H1 (cell line): ENCODE data around the gene VPREB1. TPM values are rescaled to one million over a fixed set of nuclear protein-coding genes. Genes with fewer than 3 reads are reported as not detected.
"Not testable (repeated sequence)": the region's sequence is repeated elsewhere in the genome, so short reads cannot be mapped to it uniquely, and the experiment has no call there.

Experiments used
- CTCF ChIA-PET: fragments of 300-600 bp; sonication (Branson Sonifier 250); formaldehyde crosslinking; loops from one replicate; lab custom pipeline; 2021; ENCODE audit not compliant: partially characterized antibody; lab: Charles Lee
- POLR2A ChIA-PET: fragments of 300-600 bp; sonication (Branson Sonifier 250); formaldehyde crosslinking; loops from one replicate; lab custom pipeline; 2021; ENCODE audit warnings: inconsistent platforms; ENCODE audit not compliant: partially characterized antibody; lab: Charles Lee
- DNase-seq, 2 experiments: peaks; one replicate each; pipeline versions ENCODE4 v3.0.0 to v3.0.0-alpha.2; 2010 to 2022; ENCODE audit warnings: low spot score in 2 of 2, low read depth in 1 of 2, mixed read lengths in 1 of 2
- FAIRE-seq: peaks from 2 replicates; lab custom pipeline; 2011; peaks lifted over from hg19 to GRCh38; lab: Jason Lieb, UNC
- H2AFZ ChIP-seq: 2 replicates; pipeline ENCODE4 v1.8.1; 2012; ENCODE audit warnings: low read length, inconsistent platforms
- H2AK5ac ChIP-seq: 2 replicates; pipeline ENCODE4 v1.6.1; 2013; ENCODE audit warnings: low read depth, low read length
- H2BK120ac ChIP-seq: replicated peaks from 2 replicates; pipeline ENCODE3; 2013; ENCODE audit warnings: low read depth, low read length, inconsistent platforms
- H2BK12ac ChIP-seq: 2 replicates; pipeline ENCODE4 v1.6.1; 2013; ENCODE audit warnings: low read depth, low read length
- H2BK15ac ChIP-seq: 2 replicates; pipeline ENCODE4 v1.6.1; 2013; ENCODE audit warnings: low read length
- H2BK20ac ChIP-seq: 2 replicates; pipeline ENCODE4 v1.6.1; 2013; ENCODE audit warnings: low read length
- H2BK5ac ChIP-seq: 2 replicates; pipeline ENCODE4 v1.6.1; 2013; ENCODE audit warnings: low read depth, low read length
- H3K14ac ChIP-seq: 2 replicates; pipeline ENCODE4 v1.6.1; 2013; ENCODE audit warnings: inconsistent platforms; ENCODE audit not compliant: insufficient read length
- H3K18ac ChIP-seq: 2 replicates; pipeline ENCODE4 v1.6.1; 2013; ENCODE audit warnings: low read length; ENCODE audit errors: extremely low read depth
- H3K23ac ChIP-seq: 2 replicates; pipeline ENCODE4 v1.6.1; 2013; ENCODE audit warnings: inconsistent platforms; ENCODE audit not compliant: insufficient read length
- H3K23me2 ChIP-seq: 2 replicates; pipeline ENCODE4 v1.6.1; 2013; ENCODE audit warnings: low read depth, low read length
- H3K27ac ChIP-seq: 2 replicates; pipeline ENCODE4 v1.6.1; 2011; ENCODE audit warnings: low read depth, low read length, inconsistent platforms
- H3K27me3 ChIP-seq, 4 experiments: replicated peaks in 1 of 4; 1 replicate in 1 of 4; 2 replicates in 3 of 4; pipeline versions ENCODE4 v1.6.1 to v1.8.1; 2011 to 2013; ENCODE audit warnings: low read length in 3 of 4, mild to moderate bottlenecking in 3 of 4, inconsistent platforms in 2 of 4, mixed read lengths in 2 of 4, moderate library complexity in 1 of 4; ENCODE audit not compliant: control insufficient read depth in 3 of 4, insufficient read depth in 3 of 4; ENCODE audit errors: extremely low read depth in 1 of 4
- H3K36me3 ChIP-seq, 4 experiments: 2 replicates each; pipeline versions ENCODE4 v1.6.1 to v1.8.1; 2011 to 2013; ENCODE audit warnings: mild to moderate bottlenecking in 4 of 4, low read length in 3 of 4, moderate library complexity in 2 of 4, control low read depth in 1 of 4, inconsistent platforms in 1 of 4; ENCODE audit not compliant: insufficient read depth in 4 of 4, control insufficient read depth in 2 of 4
- H3K4ac ChIP-seq: replicated peaks from 2 replicates; pipeline ENCODE3; 2013; ENCODE audit warnings: low read length, low read depth, mixed read lengths, inconsistent platforms; ENCODE audit not compliant: insufficient read length
- H3K4me1 ChIP-seq, 4 experiments: replicated peaks in 1 of 4; 1 replicate in 1 of 4; 2 replicates in 3 of 4; pipeline versions ENCODE4 v1.6.1 to v1.8.1; 2011 to 2013; ENCODE audit warnings: low read length in 3 of 4, inconsistent platforms in 2 of 4, mixed read lengths in 1 of 4; ENCODE audit not compliant: insufficient read depth in 4 of 4, control insufficient read depth in 3 of 4
- H3K4me2 ChIP-seq, 2 experiments: 2 replicates each; pipeline versions ENCODE4 v1.6.1 to v1.8.1; 2011 to 2013; ENCODE audit warnings: low read depth in 2 of 2, low read length in 2 of 2, control low read depth in 1 of 2, inconsistent platforms in 1 of 2, mild to moderate bottlenecking in 1 of 2; ENCODE audit not compliant: insufficient read depth in 1 of 2
- H3K4me3 ChIP-seq, 4 experiments: fragments of 200-600, 300-600 bp in 1 of 4; sonication (generic), shearing (Covaris generic), sonication (Bioruptor Twin) in 1 of 4; 2 replicates each; pipeline versions ENCODE4 v1.5.1 to v1.8.1; 2011 to 2016; ENCODE audit warnings: low read length in 4 of 4, low read depth in 3 of 4, control low read depth in 2 of 4, inconsistent platforms in 2 of 4, mild to moderate bottlenecking in 2 of 4, mixed read lengths in 1 of 4, moderate library complexity in 1 of 4; ENCODE audit not compliant: insufficient read depth in 2 of 4; ENCODE audit errors: extremely low read depth in 1 of 4
- H3K56ac ChIP-seq: replicated peaks from 2 replicates; pipeline ENCODE3; 2013; ENCODE audit warnings: low read depth, mild to moderate bottlenecking, mixed read lengths, low read length, inconsistent platforms; ENCODE audit not compliant: insufficient read length
- H3K79me1 ChIP-seq: 2 replicates; pipeline ENCODE4 v1.6.1; 2013; ENCODE audit warnings: low read depth, low read length, control low read depth
- H3K79me2 ChIP-seq, 2 experiments: 2 replicates each; pipeline versions ENCODE4 v1.6.1 to v1.8.1; 2012 to 2013; ENCODE audit warnings: low read length in 2 of 2, mild to moderate bottlenecking in 2 of 2, inconsistent platforms in 1 of 2; ENCODE audit not compliant: insufficient read depth in 2 of 2, control insufficient read depth in 1 of 2
- H3K9ac ChIP-seq, 4 experiments: replicated peaks in 1 of 4; 1 replicate in 1 of 4; 2 replicates in 3 of 4; pipeline versions ENCODE4 v1.6.1 to v1.8.1; 2011 to 2013; ENCODE audit warnings: low read depth in 3 of 4, low read length in 3 of 4, control low read depth in 2 of 4, mild to moderate bottlenecking in 2 of 4, moderate library complexity in 2 of 4, inconsistent platforms in 1 of 4; ENCODE audit errors: extremely low read depth in 1 of 4
- H3K9me3 ChIP-seq, 2 experiments: 2 replicates each; pipeline versions ENCODE4 v1.6.1 to v1.8.1; 2012 to 2013; ENCODE audit warnings: mild to moderate bottlenecking in 2 of 2, moderate library complexity in 2 of 2, control low read depth in 1 of 2, inconsistent platforms in 1 of 2, low read depth in 1 of 2, low read length in 1 of 2, mixed read lengths in 1 of 2; ENCODE audit not compliant: insufficient read depth in 2 of 2
- H4K20me1 ChIP-seq, 2 experiments: replicated peaks in 1 of 2; 2 replicates each; pipeline versions ENCODE3 to v1.8.1; 2011 to 2013; ENCODE audit warnings: inconsistent platforms in 2 of 2, low read length in 2 of 2, mild to moderate bottlenecking in 1 of 2; ENCODE audit not compliant: insufficient read depth in 2 of 2, control insufficient read depth in 1 of 2
- H4K5ac ChIP-seq: 2 replicates; pipeline ENCODE4 v1.6.1; 2013; ENCODE audit warnings: low read length, low read depth, mixed read lengths, inconsistent platforms; ENCODE audit not compliant: insufficient read length
- H4K8ac ChIP-seq: 2 replicates; pipeline ENCODE4 v1.8.0; 2013; ENCODE audit warnings: mild to moderate bottlenecking, moderate library complexity, low read length, inconsistent platforms; ENCODE audit not compliant: insufficient read depth; ENCODE audit errors: extremely low read depth
- H4K91ac ChIP-seq: replicated peaks from 2 replicates; pipeline ENCODE3; 2013; ENCODE audit warnings: low read length, mixed read lengths, inconsistent platforms; ENCODE audit not compliant: insufficient read length
- WGBS, 2 experiments: shearing (Covaris generic) in 1 of 2; methylation state at CpG; one replicate each; pipeline versions ENCODE4 v1.1.6 to v1.1.7; 2013 to 2015; ENCODE audit warnings: low lambda C conversion rate in 2 of 2, mixed read lengths in 2 of 2, inconsistent platforms in 1 of 2, low coverage in 1 of 2, missing lambda C conversion rate in 1 of 2; ENCODE audit not compliant: insufficient replicate concordance in 2 of 2, insufficient coverage in 1 of 2, insufficient read length in 1 of 2; ENCODE audit errors: extremely low coverage in 1 of 2, missing lambda C conversion rate in 1 of 2; 5-methylcytosine and 5-hydroxymethylcytosine counted together
- polyA plus RNA-seq, 7 experiments: library from polyadenylated mRNA; depleted of rRNA in 3 of 7; stranded (reverse) in 5 of 7; unstranded in 2 of 7; fragments of >200 nt in 5 of 7; fragments of 200-250 nt in 2 of 7; gene quantifications; 1 replicate in 5 of 7; 2 replicates in 1 of 7; 4 replicates in 1 of 7; pipeline versions ENCODE4 v1.2.1 to v1.2.3, GENCODE V29; 2011 to 2013; ENCODE audit warnings: missing spikeins in 2 of 7, mixed read lengths in 2 of 7
- total RNA-seq: library from RNA; stranded (reverse); fragmentation: NEBNext Ultra II Directional; extraction: Animal tissue kit (Norgen Biotek cat#: 25700); gene quantifications from 2 replicates; pipeline ENCODE4 v1.2.1, GENCODE V29; 2021

VPREB1 gene
- total and polyA plus RNA-seq, 2 of the 8 experiments (the other 6 are each of a cell fraction or from before 2014, with no cell fraction given): not detected

DNA sequence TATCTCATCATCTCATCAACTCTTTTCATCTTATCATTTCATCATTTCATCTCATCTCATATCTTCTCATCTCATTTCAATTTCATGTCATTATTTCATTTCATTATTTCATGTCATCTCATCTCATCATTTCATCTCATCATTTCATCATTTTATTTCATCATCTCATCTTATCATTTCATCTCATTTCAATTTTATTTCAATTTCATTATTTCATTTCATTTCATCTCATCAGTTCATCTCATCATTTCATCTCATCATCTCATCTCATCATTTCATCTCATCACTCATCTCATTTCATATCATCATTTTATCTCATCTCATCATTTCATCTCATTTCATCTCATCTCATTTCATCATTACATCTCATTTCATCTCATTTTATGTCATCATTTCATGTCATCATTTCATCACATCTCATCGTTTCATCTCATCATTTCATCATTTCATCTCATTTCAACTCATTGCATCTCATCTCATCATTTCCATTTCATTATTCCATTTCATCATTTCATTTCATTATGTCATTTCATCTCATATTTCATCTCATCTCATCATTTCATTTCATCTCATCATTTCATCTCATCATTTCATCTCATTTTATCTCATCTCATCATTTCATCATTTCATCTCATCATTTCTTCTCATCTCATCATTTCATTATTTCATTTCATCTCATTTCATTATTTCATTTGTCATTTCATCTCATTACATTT lies 42.0 kb downstream of the VPREB1 start:
- H4K20me1 ChIP-seq, POLR2A ChIA-PET, H4K91ac ChIP-seq, H3K23ac ChIP-seq, H4K8ac ChIP-seq, DNase-seq, H2AFZ ChIP-seq, H2AK5ac ChIP-seq, H3K27ac ChIP-seq, FAIRE-seq, H3K4me3 ChIP-seq, H3K23me2 ChIP-seq, H3K36me3 ChIP-seq, H3K27me3 ChIP-seq, H2BK20ac ChIP-seq, H2BK5ac ChIP-seq, H3K79me2 ChIP-seq, H3K18ac ChIP-seq, H3K79me1 ChIP-seq, H3K4me1 ChIP-seq, CTCF ChIA-PET, H3K9ac ChIP-seq, H2BK120ac ChIP-seq, H2BK12ac ChIP-seq, H3K56ac ChIP-seq, H3K4ac ChIP-seq, H3K4me2 ChIP-seq, H3K14ac ChIP-seq, H2BK15ac ChIP-seq, H3K9me3 ChIP-seq, H4K5ac ChIP-seq: not testable (repeated sequence)
- no CpG with 5 or more reads among the region's 1 CpG for WGBS, 2 experiments

DNA sequence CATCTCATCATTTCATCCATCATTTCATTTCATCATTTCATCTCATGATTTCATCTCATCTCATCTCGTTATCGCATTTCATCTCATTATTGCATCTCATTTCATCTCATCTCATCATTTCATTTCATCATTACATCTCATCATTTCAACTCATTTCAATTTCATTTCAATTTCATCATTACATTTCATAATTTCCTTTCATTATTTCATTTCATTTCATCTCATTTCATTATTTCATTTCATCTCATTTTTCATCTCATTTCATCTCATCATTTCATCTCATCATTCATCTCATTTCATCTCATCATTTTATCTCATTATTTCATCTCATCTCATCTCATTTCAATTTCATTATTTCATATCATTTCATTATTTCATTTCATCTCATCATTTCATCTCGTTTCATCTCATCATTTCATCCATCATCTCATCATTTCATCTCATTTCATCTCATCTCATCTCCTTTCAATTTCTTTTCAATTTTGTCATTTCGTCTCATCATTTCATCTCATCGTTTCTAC lies 42.6 kb downstream of the VPREB1 start:
- H3K9me3 ChIP-seq, H3K79me2 ChIP-seq, H3K27ac ChIP-seq, H2BK12ac ChIP-seq, H4K20me1 ChIP-seq, H2BK15ac ChIP-seq, FAIRE-seq, H2AK5ac ChIP-seq, H3K18ac ChIP-seq, H3K14ac ChIP-seq, H3K4me2 ChIP-seq, DNase-seq, CTCF ChIA-PET, H3K36me3 ChIP-seq, H2AFZ ChIP-seq, H3K23me2 ChIP-seq, H3K4me3 ChIP-seq, H4K5ac ChIP-seq, H4K91ac ChIP-seq, H3K23ac ChIP-seq, H3K4me1 ChIP-seq, H4K8ac ChIP-seq, H3K27me3 ChIP-seq, H2BK5ac ChIP-seq, H2BK120ac ChIP-seq, POLR2A ChIA-PET, H3K9ac ChIP-seq, H3K56ac ChIP-seq, H3K4ac ChIP-seq, H3K79me1 ChIP-seq, H2BK20ac ChIP-seq: not testable (repeated sequence)
- WGBS, 2 experiments: 89 to 99% methylated on average over 5 of the region's 5 CpGs
